A673 (cell line): ENCODE results near the gene LPCAT1. TPM values are rescaled to one million over a fixed set of nuclear protein-coding genes. Genes with fewer than 3 reads are reported as not detected.

Experiments
- BruUV-seq: library from RNA; stranded (reverse); fragments of 400-500 nt; replicated peaks from 2 replicates; lab custom pipeline; 2021; lab: Mats Ljungman, UMichigan
- CTCF ChIA-PET: fragments of 300-600 bp; sonication (Branson Sonifier 250); formaldehyde crosslinking; loops from one replicate; lab custom pipeline; 2022; ENCODE audit warnings: antibody characterized with exemption; lab: Charles Lee
- POLR2A ChIA-PET: fragments of 300-600 bp; sonication (Branson Sonifier 250); formaldehyde crosslinking; loops from one replicate; lab custom pipeline; 2022; ENCODE audit warnings: antibody characterized with exemption; ENCODE audit not compliant: low non-redundant PET; lab: Charles Lee
- DNase-seq: peaks from one replicate; pipeline ENCODE4 v3.0.0-alpha.2; 2015; ENCODE audit warnings: low spot score
- H3K27ac ChIP-seq: fragments of 200-600 bp; sonication (generic); 2 replicates; pipeline ENCODE4 v1.5.1; 2016; ENCODE audit warnings: mixed run types, low read depth, mild to moderate bottlenecking, mixed read lengths, antibody characterized with exemption, low read length; ENCODE audit not compliant: poor library complexity, severe bottlenecking
- H3K27me3 ChIP-seq: fragments of 200-600 bp; sonication (generic); replicated peaks from 2 replicates; pipeline ENCODE4 v1.6.1; 2017; ENCODE audit warnings: mixed run types, low read depth, mild to moderate bottlenecking, mixed read lengths, antibody characterized with exemption, low read length; ENCODE audit not compliant: insufficient read depth, poor library complexity
- H3K36me3 ChIP-seq: fragments of 200-600 bp; sonication (generic); 2 replicates; pipeline ENCODE4 v1.6.1; 2016; ENCODE audit warnings: mixed run types, mild to moderate bottlenecking, mixed read lengths, antibody characterized with exemption, low read length; ENCODE audit not compliant: insufficient read depth, poor library complexity, severe bottlenecking
- H3K4me1 ChIP-seq: fragments of 200-600 bp; sonication (generic); 2 replicates; pipeline ENCODE4 v1.6.1; 2017; ENCODE audit warnings: mixed run types, mild to moderate bottlenecking, mixed read lengths, antibody characterized with exemption, low read length; ENCODE audit not compliant: insufficient read depth, poor library complexity, severe bottlenecking
- H3K4me3 ChIP-seq: fragments of 200-600 bp; sonication (generic); 2 replicates; pipeline ENCODE4 v1.5.1; 2016; ENCODE audit warnings: low read depth, mixed run types, mild to moderate bottlenecking, mixed read lengths, low read length; ENCODE audit not compliant: poor library complexity, severe bottlenecking
- H3K9me3 ChIP-seq: fragments of 200-600 bp; sonication (generic); 2 replicates; pipeline ENCODE4 v1.6.1; 2016; ENCODE audit warnings: mixed run types, low read depth, mild to moderate bottlenecking, mixed read lengths, antibody characterized with exemption, low read length; ENCODE audit not compliant: poor library complexity, severe bottlenecking
- CTCF ChIP-seq: fragments of 300-800, 200-600 bp; sonication (generic); conservative IDR thresholded peaks from 2 replicates; pipeline ENCODE4 v1.5.1; 2017; ENCODE audit warnings: low read depth, mild to moderate bottlenecking, antibody characterized with exemption, low read length, moderate library complexity, mixed read lengths
- EZH2 ChIP-seq: fragments of 200-600 bp; sonication (generic); IDR thresholded peaks from 2 replicates; pipeline ENCODE4 v1.6.1; 2017; ENCODE audit warnings: borderline replicate concordance, low read depth, mild to moderate bottlenecking, mixed read lengths, antibody characterized with exemption, low read length; ENCODE audit not compliant: poor library complexity, severe bottlenecking
- intact Hi-C: fragments of 100-400 bp; cut with micrococcal nuclease; formaldehyde crosslinking; loops from one replicate; pipeline ENCODE4 v1.10.0; 2022; ENCODE audit not compliant: unreplicated experiment
- total RNA-seq: library from RNA; stranded (reverse); gene quantifications from 2 replicates; pipeline ENCODE4 v1.2.3, GENCODE V29; 2021

LPCAT1 gene
- total RNA-seq, 1 experiment from 2014 or later = 97.3 TPM

GRCh38 chr5:1485579-1486118, 38.1 kb downstream of the LPCAT1 start:
- ChIA-PET CTCF (no interaction called here), POLR2A (no interaction called here)
- DNase-seq = no peak
- Histone ChIP-seq H3K4me3 (no peak overlapping the region), H3K4me1 (no peaks in the 10 kb centered on the region), H3K27me3 (no peaks in the 10 kb centered on the region), H3K36me3 (peaks cover 43% of the 10 kb centered on the region), H3K9me3 (no peaks in the 10 kb centered on the region), H3K27ac (no peak overlapping the region)
- intact Hi-C loops = no loop called here
- no TSS peak for BruUV-seq
- TF ChIP-seq CTCF (no peak), EZH2 (no peak)

- ChIA-PET POLR2A (no interaction called here), CTCF (no interaction called here)
- Histone ChIP-seq H3K4me1 (no peaks in the 10 kb centered on the region), H3K27me3 (no peaks in the 10 kb centered on the region), H3K4me3 (no peak overlapping the region), H3K27ac (no peak overlapping the region), H3K36me3 (peaks cover 36% of the 10 kb centered on the region), H3K9me3 (no peaks in the 10 kb centered on the region)
- TF ChIP-seq CTCF (no peak), EZH2 (no peak)
- DNase-seq = no peak
- BruUV-seq = no TSS peak
- intact Hi-C loops = no loop called here
These were observed 38.8 kb downstream of the LPCAT1 start for GRCh38 chr5:1484730-1485578.

GRCh38 chr5:1483856-1484729, 39.7 kb downstream of the LPCAT1 start:
- Histone ChIP-seq H3K4me3 (no peak overlapping the region), H3K36me3 (peaks cover 33% of the 10 kb centered on the region), H3K27ac (no peak overlapping the region), H3K27me3 (no peaks in the 10 kb centered on the region), H3K9me3 (no peaks in the 10 kb centered on the region), H3K4me1 (no peaks in the 10 kb centered on the region)
- POLR2A ChIA-PET = no interaction called here
- no peak for DNase-seq
- intact Hi-C loops = no loop called here
- no TSS peak for BruUV-seq
- CTCF ChIA-PET = no interaction called here
- no peak for TF ChIP-seq EZH2
- no peak for TF ChIP-seq CTCF
